ENCODE data around the gene SAFB2. TPM values are rescaled to one million over a fixed set of nuclear protein-coding genes. Genes with fewer than 3 reads are reported as not detected.

SAFB2 gene
- polyA plus RNA-seq, 2 of the 4 experiments (the other 2 are of a cell fraction) = 33.2 to 51.2 TPM

DNA sequence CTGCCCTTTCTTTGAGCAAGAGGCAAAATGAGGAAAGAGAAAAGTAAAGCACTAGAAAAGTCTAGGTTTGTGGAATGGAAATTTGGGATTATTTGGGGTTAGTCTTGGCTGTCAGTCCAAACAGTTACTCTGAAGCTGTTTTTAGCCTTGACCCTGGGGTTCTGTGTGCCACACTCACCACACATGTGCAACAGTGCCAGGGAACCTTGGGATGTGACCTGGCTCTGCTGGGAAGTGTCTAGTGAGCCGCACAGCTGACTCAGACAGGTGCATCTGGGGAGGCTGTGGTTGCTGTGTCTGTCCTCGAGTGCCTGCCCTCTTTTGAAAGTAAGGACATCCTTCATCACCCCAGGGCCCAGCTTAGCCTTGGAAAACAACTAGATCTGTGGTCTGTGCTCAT lies 41.9 kb upstream of the SAFB2 start:
- no peaks in the 10 kb centered on the region for H3K9me3 ChIP-seq
- no peak for DNase-seq (ENCODE audit: low read depth in 1 of 2, low spot score in 1 of 2)
- POLR2A ChIA-PET = no interaction called here
- CTCF ChIA-PET = interaction anchor here (1.6 to 1.7 kb wide), 2 partner anchors 12 to 25 kb away, joined by 4 to 6 read pairs; no protein-coding TSS in a partner anchor
- no peak for ATAC-seq
- no peak for TF ChIP-seq HOXA7 (CRISPR knock-in tag; IDR thresholded peaks at IDR 0.05)
- no peak for TF ChIP-seq MAZ (IDR thresholded peaks at IDR 0.05; ENCODE audit: borderline replicate concordance, low read depth, low read length)
- no peak for TF ChIP-seq HEYL (CRISPR knock-in tag; IDR thresholded peaks at IDR 0.05)
- no peak for TF ChIP-seq HOXB5 (CRISPR knock-in tag; IDR thresholded peaks at IDR 0.05)
- peaks cover 14% of the 10 kb centered on the region for H3K4me1 ChIP-seq
- WGBS (ENCODE audit: missing lambda C conversion rate) = 75% methylated on average over 2 of the region's 2 CpGs
- H3K4me2 ChIP-seq = no peak overlapping the region
- FAIRE-seq = no peak
- no peak overlapping the region for H3K4me3 ChIP-seq
- H3K27ac ChIP-seq = no peak overlapping the region

DNA sequence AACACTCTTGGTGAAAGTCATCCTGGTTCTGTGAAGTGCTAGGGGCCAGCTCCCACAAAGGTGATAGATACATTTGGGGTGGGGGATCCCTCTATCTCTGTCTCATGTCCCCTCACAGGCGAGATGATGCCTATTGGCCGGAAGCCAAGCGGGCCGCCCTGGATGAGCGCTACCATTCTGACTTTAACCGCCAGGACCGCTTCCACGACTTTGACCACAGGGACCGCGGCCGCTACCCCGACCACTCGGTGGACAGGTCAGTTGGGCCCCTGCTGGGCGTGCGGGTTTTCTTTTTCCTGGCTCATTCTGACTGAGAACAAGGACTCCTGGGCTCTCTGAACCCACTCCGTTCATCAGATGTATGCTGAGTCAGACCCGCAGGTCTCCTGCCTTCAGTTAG lies 41.3 kb upstream of the SAFB2 start:
- WGBS (ENCODE audit: missing lambda C conversion rate) = 91% methylated on average over 17 of the region's 17 CpGs
- TF ChIP-seq HOXA7 (CRISPR knock-in tag; IDR thresholded peaks at IDR 0.05) (no peak), REST (IDR thresholded peaks at IDR 0.05) (no peak), MAX (IDR thresholded peaks at IDR 0.05) (no peak), GATA3 (IDR thresholded peaks at IDR 0.05; ENCODE audit: borderline replicate concordance) (no peak), MAZ (IDR thresholded peaks at IDR 0.05; ENCODE audit: borderline replicate concordance, low read depth, low read length) (no peak), TP53 (CRISPR knock-in tag; IDR thresholded peaks at IDR 0.05) (no peak), EHF (CRISPR knock-in tag; IDR thresholded peaks at IDR 0.05) (no peak), EP300 (IDR thresholded peaks at IDR 0.05) (no peak), NR3C1 (IDR thresholded peaks at IDR 0.05) (no peak), KDM1A (IDR thresholded peaks at IDR 0.05; ENCODE audit: low read depth) (no peak), ZC3H11A (IDR thresholded peaks at IDR 0.05) (no peak), HOXB5 (CRISPR knock-in tag; IDR thresholded peaks at IDR 0.05) (no peak), FOSB (CRISPR knock-in tag; IDR thresholded peaks at IDR 0.05) (no peak), NFE2L2 (conservative IDR thresholded peaks at IDR 0.05; ENCODE audit: low read length) (no peak), CHD4 (IDR thresholded peaks at IDR 0.05; ENCODE audit: borderline replicate concordance) (no peak), FOXS1 (CRISPR knock-in tag; IDR thresholded peaks at IDR 0.05) (no peak), JUN (IDR thresholded peaks at IDR 0.05) (no peak)
- TF ChIP-seq, protein P1, sequence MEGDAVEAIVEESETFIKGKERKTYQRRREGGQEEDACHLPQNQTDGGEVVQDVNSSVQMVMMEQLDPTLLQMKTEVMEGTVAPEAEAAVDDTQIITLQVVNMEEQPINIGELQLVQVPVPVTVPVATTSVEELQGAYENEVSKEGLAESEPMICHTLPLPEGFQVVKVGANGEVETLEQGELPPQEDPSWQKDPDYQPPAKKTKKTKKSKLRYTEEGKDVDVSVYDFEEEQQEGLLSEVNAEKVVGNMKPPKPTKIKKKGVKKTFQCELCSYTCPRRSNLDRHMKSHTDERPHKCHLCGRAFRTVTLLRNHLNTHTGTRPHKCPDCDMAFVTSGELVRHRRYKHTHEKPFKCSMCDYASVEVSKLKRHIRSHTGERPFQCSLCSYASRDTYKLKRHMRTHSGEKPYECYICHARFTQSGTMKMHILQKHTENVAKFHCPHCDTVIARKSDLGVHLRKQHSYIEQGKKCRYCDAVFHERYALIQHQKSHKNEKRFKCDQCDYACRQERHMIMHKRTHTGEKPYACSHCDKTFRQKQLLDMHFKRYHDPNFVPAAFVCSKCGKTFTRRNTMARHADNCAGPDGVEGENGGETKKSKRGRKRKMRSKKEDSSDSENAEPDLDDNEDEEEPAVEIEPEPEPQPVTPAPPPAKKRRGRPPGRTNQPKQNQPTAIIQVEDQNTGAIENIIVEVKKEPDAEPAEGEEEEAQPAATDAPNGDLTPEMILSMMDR (IDR thresholded peaks at IDR 0.05) = no peak
- no peak for ATAC-seq
- DNase-seq (ENCODE audit: low read depth in 1 of 2, low spot score in 1 of 2) = no peak
- H3K4me3 ChIP-seq = no peak overlapping the region
- H3K4me2 ChIP-seq = no peak overlapping the region
- H3K4me1 ChIP-seq = peaks cover 14% of the 10 kb centered on the region
- no peaks in the 10 kb centered on the region for H3K9me3 ChIP-seq
- POLR2A ChIA-PET = no interaction called here
- FAIRE-seq = no peak
- no peak overlapping the region for H3K27ac ChIP-seq
- CTCF ChIA-PET = no interaction called here

DNA sequence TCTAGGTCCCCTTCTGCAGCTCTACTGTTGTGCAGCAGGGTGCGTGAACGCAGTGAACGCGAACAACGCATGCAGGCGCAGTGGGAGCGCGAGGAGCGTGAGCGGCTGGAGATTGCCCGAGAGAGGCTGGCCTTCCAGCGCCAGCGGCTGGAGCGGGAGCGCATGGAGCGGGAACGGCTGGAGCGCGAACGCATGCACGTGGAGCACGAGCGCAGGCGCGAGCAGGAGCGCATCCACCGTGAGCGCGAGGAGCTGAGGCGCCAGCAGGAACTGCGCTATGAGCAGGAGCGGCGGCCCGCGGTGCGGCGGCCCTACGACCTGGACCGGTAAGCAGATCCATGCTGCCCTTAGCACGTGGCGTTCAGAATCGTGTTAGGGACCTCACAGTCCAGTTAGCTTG lies 38.9 kb upstream of the SAFB2 start:
- ChIA-PET CTCF (no interaction called here), POLR2A (no interaction called here)
- no peak for ATAC-seq
- 97% methylated on average over 42 of the region's 42 CpGs for WGBS (ENCODE audit: missing lambda C conversion rate)
- Histone ChIP-seq H3K4me2 (no peak overlapping the region), H3K4me1 (peaks cover 14% of the 10 kb centered on the region), H3K9me3 (no peaks in the 10 kb centered on the region), H3K4me3 (no peak overlapping the region), H3K27ac (no peak overlapping the region)
- no peak for DNase-seq (ENCODE audit: low read depth in 1 of 2, low spot score in 1 of 2)
- TF ChIP-seq MAX (IDR thresholded peaks at IDR 0.05) (no peak), RARB (CRISPR knock-in tag; IDR thresholded peaks at IDR 0.05) (no peak), BCL3 (IDR thresholded peaks at IDR 0.05) (no peak), KDM1A (IDR thresholded peaks at IDR 0.05; ENCODE audit: low read depth) (no peak), NFE2L2 (conservative IDR thresholded peaks at IDR 0.05; ENCODE audit: low read length) (no peak), HEYL (CRISPR knock-in tag; IDR thresholded peaks at IDR 0.05) (no peak), CHD4 (IDR thresholded peaks at IDR 0.05; ENCODE audit: borderline replicate concordance) (no peak)
- TF ChIP-seq, protein P2, sequence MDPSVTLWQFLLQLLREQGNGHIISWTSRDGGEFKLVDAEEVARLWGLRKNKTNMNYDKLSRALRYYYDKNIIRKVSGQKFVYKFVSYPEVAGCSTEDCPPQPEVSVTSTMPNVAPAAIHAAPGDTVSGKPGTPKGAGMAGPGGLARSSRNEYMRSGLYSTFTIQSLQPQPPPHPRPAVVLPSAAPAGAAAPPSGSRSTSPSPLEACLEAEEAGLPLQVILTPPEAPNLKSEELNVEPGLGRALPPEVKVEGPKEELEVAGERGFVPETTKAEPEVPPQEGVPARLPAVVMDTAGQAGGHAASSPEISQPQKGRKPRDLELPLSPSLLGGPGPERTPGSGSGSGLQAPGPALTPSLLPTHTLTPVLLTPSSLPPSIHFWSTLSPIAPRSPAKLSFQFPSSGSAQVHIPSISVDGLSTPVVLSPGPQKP (IDR thresholded peaks at IDR 0.05; ENCODE audit: low read depth, low read length) = no peak
- FAIRE-seq = no peak

Data from A549 (cell line).